HepG2 (cell line): ENCODE measurements around the gene SLC38A2. TPM values are rescaled to one million over a fixed set of nuclear protein-coding genes. Genes with fewer than 3 reads are reported as not detected.

ENCODE experiments used
- ATAC-seq: fragments of 200-7000 bp; cut with Tn5 transposase; 3 replicates; pipeline ENCODE4 v1.9.1; 2020; ENCODE audit warnings: mild to moderate bottlenecking, moderate library complexity
- BruUV-seq: library from RNA; stranded (reverse); fragments of 400-500 nt; replicated peaks from 2 replicates; lab custom pipeline; 2021; lab: Mats Ljungman, UMichigan
- CTCF ChIA-PET: fragments of 300-600 bp; formaldehyde crosslinking; extraction: SDS; loops from one replicate; lab custom pipeline; 2021; ENCODE audit warnings: low total read pairs, inconsistent platforms, low intra/inter-chr PET ratio; lab: Yijun Ruan, JAX
- POLR2A ChIA-PET: fragments of 350-600 bp; sonication (Branson Sonifier 250); formaldehyde crosslinking; loops from one replicate; lab custom pipeline; 2020; ENCODE audit warnings: antibody characterized with exemption, inconsistent platforms; lab: Yijun Ruan, JAX
- DNase-seq: peaks from one replicate; pipeline ENCODE4 v3.0.0-alpha.2; 2015; ENCODE audit warnings: low spot score
- FAIRE-seq: peaks from 3 replicates; lab custom pipeline; 2011; peaks lifted over from hg19 to GRCh38; lab: Jason Lieb, UNC
- H2AFZ ChIP-seq: one replicate; pipeline ENCODE4 v1.6.1; 2011; ENCODE audit warnings: low read length, inconsistent platforms
- H3K27ac ChIP-seq: fragments of 300-600 bp; 3 replicates; pipeline ENCODE4 v1.8.0; 2011; ENCODE audit warnings: mixed run types, mild to moderate bottlenecking, mixed read lengths, low read length, inconsistent platforms; ENCODE audit not compliant: insufficient read depth; ENCODE audit errors: extremely low read length
- H3K27me3 ChIP-seq, 2 experiments: fragments of 200-600 bp in 1 of 2; 2 replicates in 1 of 2; 3 replicates in 1 of 2; pipeline versions ENCODE4 v1.6.0 to v1.8.0; 2011; ENCODE audit warnings: low read length in 2 of 2, mild to moderate bottlenecking in 2 of 2, moderate library complexity in 2 of 2, inconsistent platforms in 1 of 2; ENCODE audit not compliant: insufficient read depth in 2 of 2, control insufficient read depth in 1 of 2
- H3K36me3 ChIP-seq, 2 experiments: fragments of 200-600 bp in 1 of 2; replicated peaks in 1 of 2; 2 replicates in 1 of 2; 3 replicates in 1 of 2; pipeline versions ENCODE4 v1.5.1 to v1.8.0; 2011; ENCODE audit warnings: low read length in 2 of 2, inconsistent platforms in 1 of 2; ENCODE audit not compliant: insufficient read depth in 2 of 2, control insufficient read depth in 1 of 2
- H3K4me1 ChIP-seq: 2 replicates; pipeline ENCODE4 v1.5.1; 2012; ENCODE audit warnings: low read length, inconsistent platforms; ENCODE audit not compliant: insufficient read depth
- H3K4me2 ChIP-seq: 2 replicates; pipeline ENCODE4 v1.6.0; 2011; ENCODE audit warnings: low read depth, low read length, inconsistent platforms
- H3K4me3 ChIP-seq, 3 experiments: fragments of 200-600 bp in 1 of 3; sonication (generic), shearing (Covaris generic) in 1 of 3; replicated peaks in 1 of 3; 2 replicates each; pipeline ENCODE4 v1.5.1; 2011 to 2016; ENCODE audit warnings: low read length in 3 of 3, inconsistent platforms in 2 of 3, low read depth in 2 of 3, mild to moderate bottlenecking in 2 of 3, control low read depth in 1 of 3, mixed read lengths in 1 of 3; ENCODE audit not compliant: insufficient read depth in 1 of 3
- H3K79me2 ChIP-seq: one replicate; pipeline ENCODE4 v1.6.1; 2011; ENCODE audit warnings: low read length, inconsistent platforms; ENCODE audit not compliant: insufficient read depth
- H3K9ac ChIP-seq: 2 replicates; pipeline ENCODE4 v1.6.0; 2011; ENCODE audit warnings: mild to moderate bottlenecking, low read depth, low read length, inconsistent platforms; ENCODE audit not compliant: insufficient read depth
- H3K9me3 ChIP-seq: 2 replicates; pipeline ENCODE4 v1.5.1; 2012; ENCODE audit warnings: mild to moderate bottlenecking, low read length
- H4K20me1 ChIP-seq: 2 replicates; pipeline ENCODE4 v1.6.0; 2011; ENCODE audit warnings: inconsistent platforms, mild to moderate bottlenecking, low read length, moderate library complexity; ENCODE audit not compliant: insufficient read depth
- CAMTA2 ChIP-seq: sonication (generic); formaldehyde crosslinking; IDR thresholded peaks from 2 replicates; pipeline ENCODE4 v1.4.0; 2020; ENCODE audit warnings: mild to moderate bottlenecking, missing genetic modification reagents, borderline replicate concordance
- GABPB1 ChIP-seq: IDR thresholded peaks from 2 replicates; pipeline ENCODE4 v1.6.1; 2016; ENCODE audit warnings: mild to moderate bottlenecking, missing genetic modification reagents, moderate library complexity, missing compliant biosample characterization
- KDM6A ChIP-seq: IDR thresholded peaks from 2 replicates; pipeline ENCODE4 v1.6.1; 2016; ENCODE audit warnings: low read depth
- KMT2A ChIP-seq: sonication (generic); formaldehyde crosslinking; IDR thresholded peaks from 2 replicates; pipeline ENCODE4 v1.4.0; 2020; ENCODE audit warnings: missing genetic modification reagents
- MEF2D ChIP-seq: sonication (generic); formaldehyde crosslinking; IDR thresholded peaks from 2 replicates; pipeline ENCODE4 v1.5.1; 2020; ENCODE audit warnings: mild to moderate bottlenecking, missing genetic modification reagents
- ZFY ChIP-seq: sonication (generic); formaldehyde crosslinking; IDR thresholded peaks from 2 replicates; pipeline ENCODE4 v1.4.0; 2020; ENCODE audit warnings: missing genetic modification reagents
- WGBS: methylation state at CpG from one replicate; pipeline ENCODE4 v1.1.6; 2017; ENCODE audit warnings: low lambda C conversion rate; 5-methylcytosine and 5-hydroxymethylcytosine counted together
- in situ Hi-C: cut with HindIII; loops from 2 replicates; pipeline ENCODE4 v1.10.0; 2017; ENCODE audit warnings: low pct_unique_long_range_greater_than_20kb; ENCODE audit not compliant: extremely low pct_ligation_motif_present
- intact Hi-C: fragments of 100-400 bp; cut with micrococcal nuclease; formaldehyde crosslinking; loops from one replicate; pipeline ENCODE4 v1.10.0; 2022; ENCODE audit not compliant: unreplicated experiment
- polyA plus RNA-seq, 8 experiments: library from polyadenylated mRNA; depleted of rRNA in 3 of 8; stranded (reverse) in 7 of 8; unstranded in 1 of 8; fragments of >200 nt; fragmentation: Illumina TruSeq in 4 of 8; extraction: Trizol in 4 of 8; gene quantifications; 2 replicates each; pipeline versions ENCODE4 v1.2.1 to v1.2.3, GENCODE V29; 2011 to 2016; ENCODE audit warnings: low read depth in 4 of 8, missing spikeins in 1 of 8, mixed read lengths in 1 of 8; ENCODE audit not compliant: insufficient read depth in 1 of 8
- total RNA-seq, 5 experiments: library from RNA; depleted of rRNA; stranded (reverse); fragments of >200 nt; fragmentation: Illumina TruSeq; extraction: Trizol; gene quantifications; 2 replicates each; pipeline ENCODE4 v1.2.3, GENCODE V29; 2016; ENCODE audit warnings: low read depth in 1 of 5
- TF ChIP-seq, protein P1 (sequence below): sonication (generic); formaldehyde crosslinking; IDR thresholded peaks from 2 replicates; pipeline ENCODE4 v1.4.0; 2020; ENCODE audit warnings: missing genetic modification reagents, borderline replicate concordance
- TF ChIP-seq, protein P2 (sequence below): sonication (generic); formaldehyde crosslinking; IDR thresholded peaks from 2 replicates; pipeline ENCODE4 v1.4.0; 2020; ENCODE audit warnings: missing genetic modification reagents

SLC38A2 gene
- total and polyA plus RNA-seq, 2 of the 13 experiments (the other 11 are each of a cell fraction or from before 2014, with no cell fraction given), result 368 to 880 TPM

DNA sequence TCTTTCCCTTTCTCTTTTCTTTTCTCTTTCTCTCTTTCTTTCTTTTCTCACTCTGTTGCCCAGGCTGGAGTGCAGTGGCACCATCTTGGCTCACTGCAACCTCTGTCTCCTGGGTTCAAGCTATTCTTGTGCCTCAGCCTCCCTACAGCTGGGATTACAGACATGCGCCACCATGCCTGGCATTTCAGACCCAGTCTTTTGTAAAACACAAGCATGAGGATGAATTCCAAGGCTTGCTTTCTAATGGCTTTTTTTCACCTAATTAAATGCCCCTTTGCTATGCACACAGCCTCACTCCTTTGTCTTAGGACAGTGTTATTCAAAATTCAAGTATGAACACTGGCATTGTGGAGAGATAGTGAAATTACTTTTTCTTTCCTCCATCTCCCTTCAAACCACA lies 6.0 kb upstream of the SLC38A2 start:
- no peak overlapping the region for H3K9ac ChIP-seq
- ChIA-PET CTCF (no interaction called here), POLR2A (no interaction called here)
- in situ Hi-C loops (no loop called here), intact Hi-C loops (no loop called here)
- no peaks in the 10 kb centered on the region for H3K27me3 ChIP-seq
- no peak overlapping the region for H3K4me3 ChIP-seq
- FAIRE-seq (no peak), ATAC-seq (no peak), DNase-seq (no peak)
- WGBS, result 100% methylated on average over 1 of the region's 1 CpG
- no peaks in the 10 kb centered on the region; a peak in 1 of 5 replicates for H3K36me3 ChIP-seq
- no peaks in the 10 kb centered on the region for H4K20me1 ChIP-seq
- H3K79me2 ChIP-seq, result peaks cover 15% of the 10 kb centered on the region
- no TSS peak for BruUV-seq
- TF ChIP-seq ZFY (CRISPR knock-in tag), result no peak
- no peak for TF ChIP-seq KMT2A (CRISPR knock-in tag)
- TF ChIP-seq, protein P1, sequence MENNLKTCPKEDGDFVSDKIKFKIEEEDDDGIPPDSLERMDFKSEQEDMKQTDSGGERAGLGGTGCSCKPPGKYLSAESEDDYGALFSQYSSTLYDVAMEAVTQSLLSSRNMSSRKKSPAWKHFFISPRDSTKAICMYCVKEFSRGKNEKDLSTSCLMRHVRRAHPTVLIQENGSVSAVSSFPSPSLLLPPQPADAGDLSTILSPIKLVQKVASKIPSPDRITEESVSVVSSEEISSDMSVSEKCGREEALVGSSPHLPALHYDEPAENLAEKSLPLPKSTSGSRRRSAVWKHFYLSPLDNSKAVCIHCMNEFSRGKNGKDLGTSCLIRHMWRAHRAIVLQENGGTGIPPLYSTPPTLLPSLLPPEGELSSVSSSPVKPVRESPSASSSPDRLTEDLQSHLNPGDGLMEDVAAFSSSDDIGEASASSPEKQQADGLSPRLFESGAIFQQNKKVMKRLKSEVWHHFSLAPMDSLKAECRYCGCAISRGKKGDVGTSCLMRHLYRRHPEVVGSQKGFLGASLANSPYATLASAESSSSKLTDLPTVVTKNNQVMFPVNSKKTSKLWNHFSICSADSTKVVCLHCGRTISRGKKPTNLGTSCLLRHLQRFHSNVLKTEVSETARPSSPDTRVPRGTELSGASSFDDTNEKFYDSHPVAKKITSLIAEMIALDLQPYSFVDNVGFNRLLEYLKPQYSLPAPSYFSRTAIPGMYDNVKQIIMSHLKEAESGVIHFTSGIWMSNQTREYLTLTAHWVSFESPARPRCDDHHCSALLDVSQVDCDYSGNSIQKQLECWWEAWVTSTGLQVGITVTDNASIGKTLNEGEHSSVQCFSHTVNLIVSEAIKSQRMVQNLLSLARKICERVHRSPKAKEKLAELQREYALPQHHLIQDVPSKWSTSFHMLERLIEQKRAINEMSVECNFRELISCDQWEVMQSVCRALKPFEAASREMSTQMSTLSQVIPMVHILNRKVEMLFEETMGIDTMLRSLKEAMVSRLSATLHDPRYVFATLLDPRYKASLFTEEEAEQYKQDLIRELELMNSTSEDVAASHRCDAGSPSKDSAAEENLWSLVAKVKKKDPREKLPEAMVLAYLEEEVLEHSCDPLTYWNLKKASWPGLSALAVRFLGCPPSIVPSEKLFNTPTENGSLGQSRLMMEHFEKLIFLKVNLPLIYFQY (CRISPR knock-in tag), result no peak
- no peak for TF ChIP-seq MEF2D
- TF ChIP-seq, protein P2, sequence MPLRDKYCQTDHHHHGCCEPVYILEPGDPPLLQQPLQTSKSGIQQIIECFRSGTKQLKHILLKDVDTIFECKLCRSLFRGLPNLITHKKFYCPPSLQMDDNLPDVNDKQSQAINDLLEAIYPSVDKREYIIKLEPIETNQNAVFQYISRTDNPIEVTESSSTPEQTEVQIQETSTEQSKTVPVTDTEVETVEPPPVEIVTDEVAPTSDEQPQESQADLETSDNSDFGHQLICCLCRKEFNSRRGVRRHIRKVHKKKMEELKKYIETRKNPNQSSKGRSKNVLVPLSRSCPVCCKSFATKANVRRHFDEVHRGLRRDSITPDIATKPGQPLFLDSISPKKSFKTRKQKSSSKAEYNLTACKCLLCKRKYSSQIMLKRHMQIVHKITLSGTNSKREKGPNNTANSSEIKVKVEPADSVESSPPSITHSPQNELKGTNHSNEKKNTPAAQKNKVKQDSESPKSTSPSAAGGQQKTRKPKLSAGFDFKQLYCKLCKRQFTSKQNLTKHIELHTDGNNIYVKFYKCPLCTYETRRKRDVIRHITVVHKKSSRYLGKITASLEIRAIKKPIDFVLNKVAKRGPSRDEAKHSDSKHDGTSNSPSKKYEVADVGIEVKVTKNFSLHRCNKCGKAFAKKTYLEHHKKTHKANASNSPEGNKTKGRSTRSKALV (CRISPR knock-in tag), result no peak
- no peak for TF ChIP-seq GABPB1 (CRISPR knock-in tag)
- TF ChIP-seq KDM6A, result no peak
- no peak for TF ChIP-seq CAMTA2 (CRISPR knock-in tag)
- H2AFZ ChIP-seq, result no peak overlapping the region
- H3K4me1 ChIP-seq, result peaks cover 74% of the 10 kb centered on the region
- no peaks in the 10 kb centered on the region for H3K9me3 ChIP-seq
- H3K27ac ChIP-seq, result no peak overlapping the region
- no peak overlapping the region for H3K4me2 ChIP-seq
